ENCODE results near the gene TLE1.

DNA sequence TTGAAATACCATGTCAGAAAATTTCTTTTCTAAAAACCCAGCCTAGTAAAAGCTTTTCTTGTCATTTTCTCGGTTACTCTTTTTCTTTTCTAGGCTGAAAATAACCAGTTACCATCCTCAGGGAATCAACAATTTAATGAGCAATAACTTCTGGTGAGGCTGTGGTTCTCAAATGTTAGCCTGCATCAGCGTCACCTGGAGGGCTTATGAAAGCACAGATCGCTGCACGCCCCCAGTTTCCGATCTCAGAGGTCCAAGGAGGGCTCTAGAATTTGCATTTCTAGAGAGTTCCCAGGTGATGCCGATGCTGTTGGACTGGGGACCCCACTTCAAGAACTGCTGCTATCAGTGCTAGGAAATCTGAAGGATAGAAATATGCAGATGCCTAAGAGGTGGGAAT is 28.9 kb upstream of the TLE1 start:
- TF ChIP-seq, protein P1, sequence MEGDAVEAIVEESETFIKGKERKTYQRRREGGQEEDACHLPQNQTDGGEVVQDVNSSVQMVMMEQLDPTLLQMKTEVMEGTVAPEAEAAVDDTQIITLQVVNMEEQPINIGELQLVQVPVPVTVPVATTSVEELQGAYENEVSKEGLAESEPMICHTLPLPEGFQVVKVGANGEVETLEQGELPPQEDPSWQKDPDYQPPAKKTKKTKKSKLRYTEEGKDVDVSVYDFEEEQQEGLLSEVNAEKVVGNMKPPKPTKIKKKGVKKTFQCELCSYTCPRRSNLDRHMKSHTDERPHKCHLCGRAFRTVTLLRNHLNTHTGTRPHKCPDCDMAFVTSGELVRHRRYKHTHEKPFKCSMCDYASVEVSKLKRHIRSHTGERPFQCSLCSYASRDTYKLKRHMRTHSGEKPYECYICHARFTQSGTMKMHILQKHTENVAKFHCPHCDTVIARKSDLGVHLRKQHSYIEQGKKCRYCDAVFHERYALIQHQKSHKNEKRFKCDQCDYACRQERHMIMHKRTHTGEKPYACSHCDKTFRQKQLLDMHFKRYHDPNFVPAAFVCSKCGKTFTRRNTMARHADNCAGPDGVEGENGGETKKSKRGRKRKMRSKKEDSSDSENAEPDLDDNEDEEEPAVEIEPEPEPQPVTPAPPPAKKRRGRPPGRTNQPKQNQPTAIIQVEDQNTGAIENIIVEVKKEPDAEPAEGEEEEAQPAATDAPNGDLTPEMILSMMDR (conservative IDR thresholded peaks at IDR 0.05; ENCODE audit: low read depth, low read length), result no peak
- TF ChIP-seq EZH2phosphoT487 (IDR thresholded peaks at IDR 0.05; ENCODE audit: borderline replicate concordance, low read length), result no peak

All from PC-3 (cell line).